Breast epithelium (tissue), 4 donors: ENCODE results near the gene SLC39A11. TPM values are rescaled to one million over a fixed set of nuclear protein-coding genes. Genes with fewer than 3 reads are reported as not detected.

ENCODE experiments used
- DNase-seq, 2 donors: peaks; one replicate each; pipeline ENCODE4 v3.0.0-alpha.2; 2019; ENCODE audit warnings: low spot score in 2 of 2
- H3K27ac ChIP-seq, 2 donors: fragments of 200-600 bp; sonication (generic) in 1 of 2; one replicate each; pipeline ENCODE4 v1.5.1; 2016 to 2019; ENCODE audit warnings: mild to moderate bottlenecking in 1 of 2
- H3K27me3 ChIP-seq, 2 donors: fragments of 200-600 bp; sonication (generic) in 1 of 2; one replicate each; pipeline versions ENCODE4 v1.5.1 to v1.6.0; 2017 to 2019; ENCODE audit warnings: control low read depth in 1 of 2, mild to moderate bottlenecking in 1 of 2
- H3K36me3 ChIP-seq: fragments of 200-600 bp; one replicate; pipeline ENCODE4 v1.5.1; 2019
- H3K4me1 ChIP-seq, 2 donors: fragments of 200-600 bp; sonication (generic); one replicate each; pipeline ENCODE4 v1.5.1; 2016 to 2019; ENCODE audit warnings: control low read depth in 1 of 2
- H3K4me3 ChIP-seq, 3 donors: fragments of 200-600 bp; sonication (generic); 1 replicate in 2 of 3; 2 replicates in 1 of 3; pipeline ENCODE4 v1.5.1; 2016 to 2019; ENCODE audit warnings: mild to moderate bottlenecking in 3 of 3, moderate library complexity in 2 of 3
- H3K9me3 ChIP-seq, 2 donors: fragments of 200-600 bp; sonication (generic) in 1 of 2; one replicate each; pipeline ENCODE4 v1.5.1; 2016 to 2019; ENCODE audit warnings: control low read depth in 1 of 2
- CTCF ChIP-seq, 3 donors: fragments of 450-650 bp; IDR thresholded peaks; one replicate each; pipeline ENCODE4 v1.5.1; 2016 to 2017; ENCODE audit warnings: antibody characterized with exemption in 3 of 3, mild to moderate bottlenecking in 3 of 3, moderate library complexity in 3 of 3
- POLR2A ChIP-seq: fragments of 450-650 bp; IDR thresholded peaks from one replicate; pipeline ENCODE4 v1.6.1; 2016; ENCODE audit warnings: antibody characterized with exemption, mild to moderate bottlenecking, moderate library complexity
- POLR2AphosphoS5 ChIP-seq, 3 donors: sonication (generic); formaldehyde crosslinking; IDR thresholded peaks; one replicate each; pipeline ENCODE4 v1.6.1; 2017; ENCODE audit warnings: antibody characterized with exemption in 3 of 3
- intact Hi-C: fragments of 100-400 bp; cut with DNase I; formaldehyde crosslinking; loops from one replicate; pipeline ENCODE4 v1.15.1; 2023; ENCODE audit warnings: low total_unique reads
- total RNA-seq, 3 donors: library from RNA; depleted of rRNA; stranded (reverse); fragments of >200 nt; gene quantifications; one replicate each; pipeline ENCODE4 v1.1.0, GENCODE V29; 2016

SLC39A11 gene
- total RNA-seq, 3 donors from 2014 or later = 31.8 to 54.6 (median 47.0) TPM

GRCh38 chr17:72605543-72605942 lies 486.9 kb downstream of the SLC39A11 start:
- Histone ChIP-seq H3K4me3 (no peak overlapping the region), H3K27me3 (peaks cover 0 to 7% of the 10 kb centered on the region in 2 donors), H3K4me1 (no peaks in the 10 kb centered on the region), H3K27ac (no peak overlapping the region), H3K36me3 (no peaks in the 10 kb centered on the region), H3K9me3 (peaks cover 0 to 6% of the 10 kb centered on the region in 2 donors)
- DNase-seq = no peak
- TF ChIP-seq POLR2A = no peak
- no peak for TF ChIP-seq POLR2AphosphoS5 (IDR thresholded peaks at IDR 0.05)
- TF ChIP-seq CTCF (IDR thresholded peaks at IDR 0.05) = no peak
- intact Hi-C loops = no loop called here

- H3K27me3 ChIP-seq = peaks cover 0 to 15% of the 10 kb centered on the region in 2 donors
- no peak for DNase-seq
- H3K27ac ChIP-seq = no peak overlapping the region
- peaks cover 0 to 6% of the 10 kb centered on the region in 2 donors for H3K9me3 ChIP-seq
- TF ChIP-seq CTCF (IDR thresholded peaks at IDR 0.05) (no peak), POLR2A (no peak), POLR2AphosphoS5 (IDR thresholded peaks at IDR 0.05) (no peak)
- H3K36me3 ChIP-seq = no peaks in the 10 kb centered on the region
- intact Hi-C loops = no loop called here
- no peak overlapping the region for H3K4me3 ChIP-seq
- no peaks in the 10 kb centered on the region for H3K4me1 ChIP-seq
These were observed 488.0 kb downstream of the SLC39A11 start for GRCh38 chr17:72604518-72604917.

- intact Hi-C loops = no loop called here
- Histone ChIP-seq H3K36me3 (no peaks in the 10 kb centered on the region), H3K27me3 (peaks cover 0 to 15% of the 10 kb centered on the region in 2 donors), H3K27ac (no peak overlapping the region), H3K9me3 (peaks cover 0 to 6% of the 10 kb centered on the region in 2 donors), H3K4me3 (no peak overlapping the region), H3K4me1 (no peaks in the 10 kb centered on the region)
- TF ChIP-seq POLR2AphosphoS5 (IDR thresholded peaks at IDR 0.05) (no peak), CTCF (IDR thresholded peaks at IDR 0.05) (no peak), POLR2A (no peak)
- no peak for DNase-seq
These were observed 488.9 kb downstream of the SLC39A11 start for GRCh38 chr17:72603420-72604242.

GRCh38 chr17:72602517-72603419 lies 489.7 kb downstream of the SLC39A11 start:
- Histone ChIP-seq H3K27ac (no peak overlapping the region), H3K4me3 (no peak overlapping the region), H3K4me1 (no peaks in the 10 kb centered on the region), H3K27me3 (peaks cover 0 to 15% of the 10 kb centered on the region in 2 donors), H3K9me3 (peaks cover 0 to 6% of the 10 kb centered on the region in 2 donors), H3K36me3 (no peaks in the 10 kb centered on the region)
- no peak for TF ChIP-seq POLR2A
- no peak for TF ChIP-seq POLR2AphosphoS5 (IDR thresholded peaks at IDR 0.05)
- TF ChIP-seq CTCF (IDR thresholded peaks at IDR 0.05) = no peak
- intact Hi-C loops = no loop called here
- no peak for DNase-seq
